Gastroesophageal sphincter (tissue), 4 donors: Measurements from ENCODE around the gene EFHC1. TPM values are rescaled to one million over a fixed set of nuclear protein-coding genes. Genes with fewer than 3 reads are reported as not detected.

Experiments
- ATAC-seq: fragments of 150-250 bp; one replicate; pipeline ENCODE4 v1.9.1; 2016; ENCODE audit warnings: mild to moderate bottlenecking, moderate library complexity
- H3K27ac ChIP-seq, 4 donors: fragments of 200-600 bp; sonication (generic) in 3 of 4; 1 replicate in 3 of 4; 2 replicates in 1 of 4; pipeline ENCODE4 v1.5.1; 2016 to 2019
- H3K27me3 ChIP-seq: fragments of 200-600 bp; sonication (generic); one replicate; pipeline ENCODE4 v1.5.1; 2019
- H3K36me3 ChIP-seq, 2 donors: fragments of 200-600 bp; sonication (generic); one replicate each; pipeline ENCODE4 v1.5.1; 2019; ENCODE audit warnings: control low read depth in 1 of 2
- H3K4me1 ChIP-seq, 3 donors: fragments of 200-600 bp; sonication (generic); 1 replicate in 2 of 3; 2 replicates in 1 of 3; pipeline ENCODE4 v1.5.1; 2016 to 2019; ENCODE audit warnings: control low read depth in 2 of 3
- H3K4me3 ChIP-seq, 2 donors: fragments of 200-600 bp; sonication (generic); one replicate each; pipeline ENCODE4 v1.5.1; 2019; ENCODE audit warnings: mild to moderate bottlenecking in 1 of 2, moderate library complexity in 1 of 2
- H3K9me3 ChIP-seq, 3 donors: fragments of 200-600 bp; sonication (generic); one replicate each; pipeline ENCODE4 v1.5.1; 2017 to 2019; ENCODE audit warnings: control low read depth in 2 of 3
- CTCF ChIP-seq, 4 experiments: fragments of 200-600 bp in 2 of 4; fragments of 450-650 bp in 2 of 4; sonication (generic) in 1 of 4; IDR thresholded peaks; one replicate each; pipeline ENCODE4 v1.5.1; 2017 to 2019; ENCODE audit warnings: antibody characterized with exemption in 4 of 4, mild to moderate bottlenecking in 2 of 4, moderate library complexity in 2 of 4
- EP300 ChIP-seq: sonication (generic); formaldehyde crosslinking; IDR thresholded peaks from one replicate; pipeline ENCODE4 v1.6.1; 2017; ENCODE audit warnings: antibody characterized with exemption, mild to moderate bottlenecking
- POLR2A ChIP-seq, 2 donors: fragments of 450-650 bp; IDR thresholded peaks; one replicate each; pipeline ENCODE4 v1.6.1; 2017; ENCODE audit warnings: antibody characterized with exemption in 2 of 2, mild to moderate bottlenecking in 2 of 2, moderate library complexity in 1 of 2
- POLR2AphosphoS5 ChIP-seq: sonication (generic); formaldehyde crosslinking; IDR thresholded peaks from one replicate; pipeline ENCODE4 v1.6.1; 2017; ENCODE audit warnings: antibody characterized with exemption
- WGBS, 2 donors: methylation state at CpG; one replicate each; pipeline ENCODE4 v1.1.5; 2018; ENCODE audit warnings: low coverage in 1 of 2; 5-methylcytosine and 5-hydroxymethylcytosine counted together
- total RNA-seq, 4 donors: library from RNA; depleted of rRNA; stranded (reverse); fragments of >200 nt; gene quantifications; one replicate each; pipeline ENCODE4 v1.1.0, GENCODE V29; 2016

EFHC1 gene
- total RNA-seq, 4 donors from 2014 or later, result 5.1 to 27.4 (median 12.9) TPM

- TF ChIP-seq POLR2AphosphoS5 (no peak), EP300 (no peak), POLR2A (IDR thresholded peaks at IDR 0.05) (no peak), CTCF (IDR thresholded peaks at IDR 0.05) (no peak)
- Histone ChIP-seq H3K4me1 (peaks cover 0 to 13% (median 0%) of the 10 kb centered on the region in 3 donors), H3K27me3 (no peaks in the 10 kb centered on the region), H3K9me3 (no peaks in the 10 kb centered on the region), H3K27ac (no peak overlapping the region), H3K4me3 (no peak overlapping the region), H3K36me3 (peaks cover 0 to 6% of the 10 kb centered on the region in 2 donors)
- no peak for ATAC-seq
- 67 to 92% methylated on average over 3 of the region's 3 CpGs for WGBS, 2 donors
Measured at GRCh38 chr6:52493669-52494068, 73.5 kb downstream of the EFHC1 start.

GRCh38 chr6:52494298-52495072, 74.3 kb downstream of the EFHC1 start:
- Histone ChIP-seq H3K9me3 (no peaks in the 10 kb centered on the region), H3K4me1 (peaks cover 0 to 21% (median 0%) of the 10 kb centered on the region in 3 donors), H3K36me3 (peaks cover 0 to 6% of the 10 kb centered on the region in 2 donors), H3K27me3 (no peaks in the 10 kb centered on the region), H3K27ac (no peak overlapping the region), H3K4me3 (no peak overlapping the region)
- ATAC-seq, result no peak
- TF ChIP-seq EP300, result no peak
- TF ChIP-seq POLR2AphosphoS5, result no peak
- no peak for TF ChIP-seq CTCF (IDR thresholded peaks at IDR 0.05)
- TF ChIP-seq POLR2A (IDR thresholded peaks at IDR 0.05), result no peak
- WGBS, 2 donors, result 100% methylated on average over 4 to 6 of the region's 7 CpGs

- WGBS, 2 donors, result 57 to 64% methylated on average over 3 of the region's 3 CpGs
- Histone ChIP-seq H3K4me3 (no peak overlapping the region), H3K27ac (no peak overlapping the region), H3K36me3 (no peaks in the 10 kb centered on the region), H3K4me1 (peaks cover 0 to 34% (median 0%) of the 10 kb centered on the region in 3 donors), H3K9me3 (no peaks in the 10 kb centered on the region), H3K27me3 (no peaks in the 10 kb centered on the region)
- no peak for TF ChIP-seq POLR2AphosphoS5
- TF ChIP-seq POLR2A (IDR thresholded peaks at IDR 0.05), result no peak
- no peak for TF ChIP-seq EP300
- TF ChIP-seq CTCF (IDR thresholded peaks at IDR 0.05), result no peak
- no peak for ATAC-seq
Measured at GRCh38 chr6:52495922-52496321, 75.8 kb downstream of the EFHC1 start.

GRCh38 chr6:52496631-52497030, 76.5 kb downstream of the EFHC1 start:
- Histone ChIP-seq H3K27ac (no peak overlapping the region), H3K36me3 (peaks cover 0 to 1% of the 10 kb centered on the region in 2 donors), H3K9me3 (no peaks in the 10 kb centered on the region), H3K4me1 (peaks cover 0 to 34% (median 0%) of the 10 kb centered on the region in 3 donors), H3K27me3 (no peaks in the 10 kb centered on the region), H3K4me3 (no peak overlapping the region)
- TF ChIP-seq CTCF (IDR thresholded peaks at IDR 0.05) (no peak), POLR2AphosphoS5 (no peak), EP300 (no peak)
- no peak for ATAC-seq
- 87 to 89% methylated on average over 2 of the region's 2 CpGs for WGBS, 2 donors
